HG03439 (cell line): ENCODE results near the gene AP5Z1.

Source experiments
- ATAC-seq: cut with Tn5 transposase; IDR thresholded peaks from one replicate; pipeline ENCODE4 v1.9.1; 2021; ENCODE audit warnings: mild to moderate bottlenecking, moderate library complexity; ENCODE audit not compliant: unreplicated experiment

The AP5Z1 gene

DNA sequence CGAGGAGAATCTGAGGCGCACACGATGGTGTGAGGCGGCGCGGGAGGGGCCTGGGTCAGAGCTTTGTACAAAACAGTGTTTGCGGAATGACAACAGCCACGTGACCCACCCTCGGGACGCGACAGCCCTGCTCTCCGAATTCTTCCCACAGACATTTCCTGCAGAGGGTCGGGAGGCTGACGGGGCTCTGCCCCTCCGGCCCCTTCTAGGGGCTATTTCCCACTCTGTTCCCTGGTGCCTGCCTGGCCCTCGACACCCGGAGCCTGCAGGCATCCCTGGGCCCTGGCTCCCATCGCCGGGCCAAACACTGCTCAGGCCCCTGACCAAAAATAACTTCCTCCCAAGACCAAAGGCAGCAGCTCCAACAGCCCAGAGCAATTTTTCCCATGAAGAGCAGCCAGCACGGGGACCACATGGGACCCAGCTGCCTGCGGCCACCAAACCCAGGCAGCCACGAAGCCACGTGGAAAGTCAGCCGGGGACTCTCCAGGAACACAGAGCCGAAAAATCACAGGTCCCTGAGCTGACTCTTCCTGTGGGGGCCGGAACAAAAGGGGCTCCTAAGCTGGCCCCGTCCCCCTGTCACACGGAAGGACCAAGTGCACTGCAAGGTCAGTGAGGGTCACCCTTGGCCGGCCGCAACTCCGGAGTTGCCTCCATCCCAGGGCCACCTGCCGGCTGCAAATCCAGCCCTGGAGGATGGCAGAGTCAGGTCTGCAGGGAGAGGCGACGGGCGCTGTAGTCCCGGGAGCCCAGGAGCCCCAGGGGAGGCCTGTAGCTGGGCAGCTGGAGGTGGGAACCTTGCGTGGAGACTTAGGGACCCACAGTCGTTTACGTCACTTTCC, 44.4 kb downstream of the AP5Z1 start:
- ATAC-seq: no peak

DNA sequence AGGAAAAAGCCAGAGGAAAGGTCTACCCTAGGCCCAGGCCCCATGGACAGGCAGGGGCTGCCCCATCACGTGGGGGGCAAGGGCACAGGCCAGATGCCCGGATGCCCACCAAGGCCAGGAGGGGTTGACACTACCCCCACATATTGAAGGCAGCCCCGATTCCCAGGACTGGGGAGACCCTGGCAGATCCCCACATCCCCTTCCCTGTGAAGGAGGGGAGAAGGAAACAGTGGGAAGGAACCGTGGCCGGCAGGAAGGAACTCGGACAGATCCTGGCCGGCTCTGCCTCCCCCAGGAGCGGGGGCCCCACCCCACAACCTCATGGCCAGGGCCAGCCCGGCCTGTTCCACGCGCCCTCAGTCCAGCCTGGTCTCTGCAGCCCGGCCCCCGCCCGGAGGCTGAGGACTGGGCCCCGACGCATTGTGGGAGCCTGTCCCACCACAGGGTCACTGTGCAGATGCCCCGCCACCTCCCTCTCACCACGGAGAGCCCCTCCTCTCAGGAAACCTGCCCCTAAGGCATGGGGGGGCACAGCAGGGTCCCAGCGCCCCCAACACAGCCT, 45.1 kb downstream of the AP5Z1 start:
- no peak for ATAC-seq

DNA sequence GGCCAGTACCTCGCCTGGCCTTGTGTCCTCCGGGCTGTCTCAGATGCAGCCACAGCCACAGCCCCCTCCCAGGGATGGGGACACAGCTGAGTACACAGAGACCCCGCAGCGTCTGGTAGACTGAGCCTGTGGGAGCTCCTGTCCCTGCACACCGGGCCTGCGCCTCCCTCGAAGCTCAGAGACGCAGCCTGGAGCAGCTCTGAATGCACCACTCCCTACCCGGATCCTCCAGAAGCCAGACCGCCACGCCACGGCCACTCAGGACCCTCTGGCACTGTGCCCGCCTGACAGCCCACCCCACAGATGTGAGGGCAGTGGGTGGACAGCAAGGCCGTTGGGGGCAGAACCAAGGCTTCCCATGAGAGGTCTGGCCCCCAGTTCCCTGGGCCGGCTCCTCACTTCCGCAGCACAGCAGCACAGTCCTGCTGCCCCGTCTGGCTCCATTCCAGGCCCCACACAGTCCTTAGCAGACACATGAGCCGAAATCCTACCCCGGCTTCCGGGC, 45.6 kb downstream of the AP5Z1 start:
- ATAC-seq: no peak

DNA sequence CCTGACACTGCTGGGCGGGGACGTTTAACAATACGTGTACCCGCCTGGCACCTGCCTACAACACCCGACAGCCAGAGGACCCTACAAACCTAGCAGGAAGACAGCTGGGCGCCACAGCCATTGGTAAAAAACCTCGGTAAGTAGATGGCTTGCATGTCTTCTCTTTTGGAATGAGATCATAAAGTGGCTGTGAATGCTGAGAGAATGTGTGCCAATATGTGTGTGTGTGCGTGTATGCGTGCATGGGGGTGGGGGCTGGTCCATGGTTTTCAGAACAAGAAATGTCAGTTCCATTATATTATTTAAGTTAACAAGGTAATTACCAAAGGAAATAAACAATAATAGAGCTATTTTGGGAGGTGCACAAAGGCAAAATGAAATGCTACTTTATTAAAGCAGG, 47.3 kb downstream of the AP5Z1 start:
- ATAC-seq: no peak

DNA sequence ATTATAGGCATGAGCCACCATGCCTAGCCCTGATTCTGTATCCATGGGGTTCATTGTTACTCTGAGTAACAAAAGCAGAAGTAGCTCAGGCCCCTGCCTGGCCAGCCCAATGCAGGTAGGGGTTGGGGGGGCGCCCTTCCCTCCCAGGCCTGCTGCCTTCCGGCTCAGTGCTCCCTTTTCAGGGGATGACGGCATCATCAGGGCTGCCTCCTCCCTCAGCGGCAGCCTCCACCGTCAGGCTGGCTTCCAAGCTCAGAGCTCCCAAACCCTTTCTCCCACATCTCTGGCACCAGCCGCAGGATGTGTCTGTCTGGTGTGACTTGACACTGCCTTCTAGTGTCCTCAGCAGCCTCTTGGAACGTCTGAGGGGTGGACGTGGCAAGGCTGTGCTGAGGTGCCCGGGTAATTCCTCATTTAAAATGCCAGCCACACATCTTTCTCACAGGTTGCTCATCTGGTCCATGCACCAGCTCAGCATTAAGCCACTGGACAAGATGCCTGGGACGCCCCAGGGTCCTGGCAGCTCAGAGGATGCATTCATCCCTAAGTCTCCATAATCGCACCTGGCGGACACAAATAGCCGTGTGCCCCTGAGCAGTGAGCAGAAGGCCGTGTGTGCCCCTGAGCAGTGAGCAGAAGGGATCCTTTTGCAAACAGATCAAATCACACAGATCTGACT, 48.2 kb downstream of the AP5Z1 start:
- no peak for ATAC-seq

DNA sequence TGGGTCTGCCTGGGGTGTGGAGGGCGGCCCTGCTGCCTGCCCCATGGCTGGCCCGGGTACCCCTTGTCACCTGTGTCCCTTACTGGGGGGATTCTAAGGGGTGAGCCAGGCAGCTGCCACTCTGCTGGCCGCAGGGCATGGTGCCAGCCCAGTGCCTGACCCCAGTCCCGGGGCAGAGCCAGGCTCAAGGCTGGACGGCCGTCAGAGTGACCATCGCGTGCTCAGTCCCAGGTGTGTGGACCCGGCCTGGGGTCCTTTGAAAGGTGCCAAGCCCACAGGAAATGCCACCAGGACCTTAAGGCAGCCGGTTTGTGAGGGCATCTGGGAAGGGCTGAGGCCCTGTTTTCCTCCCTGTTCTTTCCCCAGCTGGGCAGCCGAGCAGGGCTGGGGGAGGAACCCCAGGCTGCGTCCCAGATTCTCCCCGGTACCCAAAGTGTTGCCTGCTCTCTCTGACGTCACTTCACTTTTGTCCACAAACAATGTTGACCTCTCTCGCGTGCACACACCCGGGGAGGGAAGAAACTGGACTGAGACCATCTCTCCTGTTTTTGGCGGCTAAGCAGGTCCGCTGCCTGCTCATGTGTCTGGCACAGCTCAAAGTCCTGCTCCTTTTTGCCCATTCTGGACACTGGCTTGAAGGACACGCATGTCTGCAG, 48.8 kb downstream of the AP5Z1 start:
- no peak for ATAC-seq

DNA sequence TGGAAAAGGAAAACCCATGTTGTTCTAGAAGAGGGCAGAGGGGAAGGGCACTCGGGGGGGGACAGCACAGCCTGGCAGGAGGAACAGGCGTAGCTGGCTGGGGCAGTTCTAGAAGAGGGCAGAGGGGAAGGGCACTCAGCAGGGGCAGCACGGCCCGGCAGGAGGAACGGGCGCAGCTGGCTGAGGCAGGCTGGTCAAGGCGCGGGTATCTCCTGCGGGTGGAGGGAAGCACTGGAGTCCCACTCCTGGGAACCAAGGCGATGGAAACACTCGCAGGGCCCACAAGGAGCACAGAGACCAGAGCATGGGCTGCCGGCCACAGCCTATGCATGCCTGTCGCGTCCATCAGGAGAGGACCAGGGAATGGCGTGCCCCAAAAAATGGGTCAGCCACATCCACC, 49.7 kb downstream of the AP5Z1 start:
- no peak for ATAC-seq

DNA sequence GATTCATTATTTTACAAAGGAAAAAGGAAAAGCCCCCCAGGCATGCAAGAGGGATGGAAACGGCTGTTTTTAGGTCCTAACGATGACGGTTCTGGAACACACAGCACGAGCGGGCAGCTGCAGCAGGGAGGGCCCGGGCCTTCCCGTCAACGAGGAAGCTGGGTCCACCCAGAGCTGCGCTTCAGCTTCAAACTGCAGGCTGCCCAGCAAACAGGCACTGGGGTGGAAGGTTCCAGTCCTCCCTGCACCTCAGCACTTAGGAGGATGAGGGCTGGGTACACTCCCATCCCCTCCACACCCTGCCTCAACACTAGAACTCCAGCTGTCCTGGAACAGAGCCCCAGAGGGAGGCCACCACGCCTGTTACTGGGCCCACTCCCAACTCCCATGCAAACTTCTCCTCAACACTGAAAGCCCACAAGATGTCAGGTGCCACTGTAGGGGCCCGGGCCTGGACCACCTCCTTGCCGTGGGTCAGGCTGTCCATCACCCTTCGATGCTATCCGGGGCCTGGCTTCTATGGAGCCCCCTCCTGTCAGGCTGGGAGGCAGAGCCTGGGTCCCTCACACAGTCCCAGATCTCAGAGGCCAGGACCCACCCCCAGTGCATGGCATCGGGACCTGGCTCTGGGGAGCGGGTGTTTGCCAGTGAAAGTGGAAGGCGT, 53.4 kb downstream of the AP5Z1 start:
- ATAC-seq: no peak

DNA sequence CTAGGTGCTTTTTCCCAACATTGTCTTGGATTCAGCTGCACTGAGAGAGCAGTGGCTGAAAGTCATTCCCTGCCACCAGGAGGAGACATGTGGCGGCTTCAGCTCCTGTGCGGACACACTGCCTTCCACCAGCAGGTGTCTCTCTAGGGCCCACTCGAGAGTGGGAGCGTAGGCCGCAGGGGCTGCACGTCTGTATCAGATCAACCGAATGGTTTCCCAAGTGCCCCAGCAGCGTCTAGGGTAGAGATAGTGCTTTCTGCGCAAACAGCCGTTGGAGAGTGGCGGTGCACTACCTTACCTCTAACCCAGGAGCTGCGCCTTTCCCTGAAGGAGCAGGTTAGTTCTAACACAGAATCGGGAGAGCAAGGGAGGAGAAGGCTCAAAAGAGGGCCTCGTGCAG, 54.8 kb downstream of the AP5Z1 start:
- no peak for ATAC-seq

DNA sequence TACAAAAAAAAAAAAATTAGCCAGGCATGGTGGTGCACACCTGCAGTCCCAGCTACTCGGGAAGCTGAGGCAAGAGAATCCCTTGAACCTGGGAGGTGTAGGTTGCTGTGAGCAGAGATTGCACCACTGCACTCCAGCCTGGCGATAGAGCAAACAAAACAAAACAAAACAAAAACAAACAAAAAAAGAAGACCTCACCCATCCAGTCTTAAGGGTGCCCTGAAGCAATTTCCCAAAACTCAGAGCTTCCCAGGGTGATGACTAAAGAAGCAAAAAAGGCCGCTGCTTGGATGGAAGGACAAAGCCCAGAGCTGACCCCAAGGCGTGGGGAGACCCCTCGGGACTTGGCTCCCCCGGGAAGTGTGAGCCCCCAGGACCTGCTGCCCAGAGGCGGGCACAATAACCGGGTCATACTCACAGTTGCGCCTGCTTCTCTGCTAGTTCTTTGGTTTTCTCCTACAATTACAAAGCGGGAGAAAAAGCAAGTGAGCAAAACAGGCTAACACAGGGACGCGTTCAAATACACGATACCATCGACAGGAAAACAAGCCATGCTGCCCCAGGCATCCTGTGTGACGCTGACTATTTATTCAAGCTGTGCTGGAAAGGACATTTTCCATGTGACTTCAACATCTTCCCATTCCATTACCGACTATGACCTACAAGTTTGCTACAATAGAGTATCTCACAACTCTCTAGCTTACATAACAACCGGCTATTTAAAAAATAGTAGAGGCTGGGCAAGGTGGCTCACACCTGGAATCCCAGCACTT, 56.5 kb downstream of the AP5Z1 start:
- no peak for ATAC-seq

DNA sequence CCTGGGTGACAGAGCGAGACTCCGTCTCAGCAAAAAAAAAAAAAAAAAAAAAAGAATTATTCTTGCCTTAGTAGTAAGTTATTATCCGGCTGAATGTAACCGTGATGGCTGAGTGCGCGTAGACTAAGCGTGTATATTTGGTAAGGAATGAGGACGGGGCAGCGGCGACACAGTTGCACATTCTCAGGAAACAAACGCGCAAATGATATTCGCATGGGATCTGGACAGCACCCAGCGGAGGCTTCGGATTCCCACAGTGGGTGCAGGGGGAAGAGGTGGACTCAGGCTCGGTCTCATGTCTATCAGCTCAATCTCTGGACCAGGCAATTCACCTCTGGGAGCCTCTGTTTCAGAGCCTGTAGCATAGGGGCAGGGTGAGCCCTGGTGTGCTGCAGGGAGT, 57.3 kb downstream of the AP5Z1 start:
- no peak for ATAC-seq

DNA sequence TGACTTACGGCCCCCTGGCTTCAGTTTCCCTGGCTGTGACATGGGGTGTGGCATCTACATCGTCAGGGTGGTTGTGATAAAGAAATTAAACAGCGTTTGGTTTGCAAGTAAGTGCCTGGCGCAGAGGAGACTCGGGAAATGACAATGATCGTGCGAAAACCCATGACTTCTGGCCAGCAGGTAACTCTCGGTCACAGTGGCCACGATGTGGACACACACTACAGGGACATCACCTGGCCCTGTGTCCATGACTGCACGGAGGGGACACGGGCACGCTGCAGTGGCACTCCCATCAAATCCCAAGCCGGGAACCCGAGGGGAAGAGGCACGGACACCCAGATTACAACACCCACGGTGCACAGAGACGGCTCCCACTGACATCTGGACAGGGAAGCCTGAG, 57.8 kb downstream of the AP5Z1 start:
- ATAC-seq: no peak

DNA sequence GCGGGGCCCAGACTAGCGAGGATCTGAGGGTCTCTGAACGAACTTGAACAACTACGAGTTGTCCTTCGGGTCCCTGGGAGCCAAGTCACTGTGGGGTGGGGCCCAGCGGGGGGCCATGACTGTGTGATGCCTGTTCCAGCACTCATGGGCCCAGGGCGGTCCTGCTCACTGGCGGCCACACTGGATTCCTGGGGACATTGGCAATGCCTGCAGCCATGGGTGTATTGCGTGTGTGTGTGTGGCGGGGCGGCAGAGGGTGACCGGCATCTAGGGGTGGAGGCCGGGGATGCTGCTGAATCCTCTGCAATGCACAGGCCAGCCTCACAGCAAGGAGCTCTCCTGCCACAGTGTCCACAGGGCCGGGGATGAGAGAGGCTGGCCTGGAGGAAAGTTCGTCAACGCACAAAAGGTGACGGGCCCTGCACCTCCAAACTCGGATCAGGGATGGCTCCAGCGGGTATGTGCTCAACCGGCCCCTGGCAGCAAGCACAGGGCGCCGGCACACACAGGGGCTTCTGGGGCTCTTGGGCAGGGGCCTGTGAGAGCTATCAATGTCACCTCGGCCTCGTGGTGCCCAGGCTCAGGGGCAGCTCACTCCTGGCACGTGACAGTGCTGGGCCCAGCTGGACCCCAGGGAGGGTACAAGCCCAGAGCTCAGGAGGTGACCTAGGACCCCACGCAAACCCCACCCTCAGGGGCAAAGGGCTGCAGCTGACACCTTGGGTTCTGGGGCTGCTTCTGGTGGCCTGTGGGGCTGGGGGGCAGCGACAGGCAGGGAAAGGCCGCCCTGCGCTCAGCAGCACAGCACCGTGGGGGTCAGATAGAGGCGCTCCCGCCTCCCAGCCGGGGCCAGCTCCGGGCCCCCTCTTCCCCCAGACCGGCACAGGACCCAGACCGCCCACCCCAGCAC, 58.5 kb downstream of the AP5Z1 start:
- ATAC-seq: no peak

DNA sequence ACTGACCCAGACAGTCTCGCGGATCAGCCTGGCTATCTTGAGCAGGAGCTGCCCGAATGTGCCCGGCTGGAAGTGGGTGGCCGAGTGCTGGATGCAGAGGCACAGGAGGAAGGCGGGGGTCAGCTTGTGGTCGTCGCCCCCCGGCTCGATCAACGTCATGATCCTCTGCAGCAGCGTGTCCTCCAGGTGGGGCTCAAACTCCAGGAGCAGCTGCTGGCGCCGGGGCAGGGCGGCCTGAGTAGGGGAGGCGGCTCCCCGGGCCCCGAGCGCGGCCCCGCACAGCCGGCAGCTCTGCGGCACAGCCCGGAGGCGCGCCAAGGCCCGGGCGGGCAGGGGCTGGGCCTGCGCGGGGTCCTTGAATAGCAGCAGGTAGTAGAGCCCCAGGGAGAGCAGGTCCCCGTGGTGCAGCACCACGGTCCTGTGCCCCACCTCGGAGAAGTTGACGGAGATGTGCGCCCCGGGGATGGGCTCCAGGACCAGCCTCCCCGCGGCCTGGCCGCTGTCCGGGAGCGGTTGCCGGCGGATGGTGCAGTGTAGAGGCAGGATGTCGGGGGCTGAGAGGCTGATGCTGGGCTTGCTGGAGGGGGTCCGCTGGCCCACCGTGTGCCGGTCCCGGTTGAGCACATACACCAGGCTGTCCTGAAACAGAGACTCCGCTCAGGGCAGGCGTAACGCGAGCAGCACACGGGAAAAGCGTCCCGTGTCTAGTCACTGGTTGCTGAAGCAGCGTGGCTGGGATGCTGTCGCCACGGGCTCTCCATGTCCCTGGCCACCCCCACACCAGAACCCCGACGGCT, 59.4 kb downstream of the AP5Z1 start:
- no peak for ATAC-seq

DNA sequence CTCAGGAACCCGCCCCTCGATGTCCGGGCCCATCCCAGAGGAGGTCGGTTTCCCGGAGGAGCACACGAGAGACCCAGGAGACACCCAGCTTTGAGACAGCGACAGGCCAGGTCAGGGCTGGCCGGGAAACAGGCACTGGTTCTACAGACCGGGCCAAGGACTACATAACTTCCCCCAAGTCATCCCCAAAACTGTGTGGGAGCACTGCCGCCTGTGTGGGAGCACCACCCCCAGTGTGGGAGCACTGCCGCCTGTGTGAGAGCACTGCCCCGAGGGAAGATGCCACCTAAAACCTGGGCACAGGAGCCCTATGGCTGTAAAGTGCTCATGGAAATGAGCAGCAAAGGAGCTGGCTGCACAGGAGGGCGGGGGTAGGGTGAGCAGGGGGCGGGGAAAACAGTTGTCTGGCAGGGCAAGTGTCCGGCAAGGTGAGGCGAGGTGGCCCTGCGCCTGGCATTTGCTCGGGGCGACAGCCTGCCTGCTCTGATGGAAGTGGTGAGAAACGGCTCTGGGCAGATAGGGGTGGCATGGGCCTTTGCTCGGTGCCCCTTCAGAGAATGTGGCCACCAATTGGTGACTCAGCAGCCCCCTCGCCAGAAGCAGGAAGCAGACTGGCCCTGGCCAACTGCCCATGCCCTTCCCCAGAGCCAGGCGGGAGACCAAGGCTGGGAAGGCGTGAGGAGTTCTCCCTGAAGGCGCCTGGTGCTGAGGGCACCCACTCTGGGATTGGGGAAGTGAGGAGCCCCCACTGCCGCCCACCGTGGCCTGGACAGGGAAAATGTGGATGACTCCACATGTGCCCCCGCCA, 60.2 kb downstream of the AP5Z1 start:
- ATAC-seq: no peak

DNA sequence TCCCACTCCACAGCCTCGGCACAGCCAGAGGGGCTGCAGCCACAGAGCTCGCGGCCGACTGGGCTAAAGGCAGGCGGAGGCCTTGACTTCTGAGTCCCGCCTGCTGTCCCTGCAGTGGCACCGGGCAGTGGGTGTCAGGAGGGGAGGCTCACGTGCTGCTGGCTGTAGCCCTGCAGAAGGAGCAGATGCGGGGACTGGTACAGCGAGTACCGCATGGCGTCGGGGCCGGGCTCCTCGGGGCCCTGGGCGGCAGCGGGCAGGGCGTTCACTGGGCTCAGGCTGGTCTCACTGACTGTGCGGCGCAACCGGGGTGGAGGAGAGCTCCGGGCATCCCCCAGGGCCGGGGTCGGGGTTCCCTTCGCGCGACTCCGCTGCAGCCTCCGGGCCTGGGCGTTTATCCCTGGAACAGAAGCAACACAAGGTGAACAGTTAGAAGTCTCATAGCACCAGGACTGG, 60.8 kb downstream of the AP5Z1 start:
- no peak for ATAC-seq

DNA sequence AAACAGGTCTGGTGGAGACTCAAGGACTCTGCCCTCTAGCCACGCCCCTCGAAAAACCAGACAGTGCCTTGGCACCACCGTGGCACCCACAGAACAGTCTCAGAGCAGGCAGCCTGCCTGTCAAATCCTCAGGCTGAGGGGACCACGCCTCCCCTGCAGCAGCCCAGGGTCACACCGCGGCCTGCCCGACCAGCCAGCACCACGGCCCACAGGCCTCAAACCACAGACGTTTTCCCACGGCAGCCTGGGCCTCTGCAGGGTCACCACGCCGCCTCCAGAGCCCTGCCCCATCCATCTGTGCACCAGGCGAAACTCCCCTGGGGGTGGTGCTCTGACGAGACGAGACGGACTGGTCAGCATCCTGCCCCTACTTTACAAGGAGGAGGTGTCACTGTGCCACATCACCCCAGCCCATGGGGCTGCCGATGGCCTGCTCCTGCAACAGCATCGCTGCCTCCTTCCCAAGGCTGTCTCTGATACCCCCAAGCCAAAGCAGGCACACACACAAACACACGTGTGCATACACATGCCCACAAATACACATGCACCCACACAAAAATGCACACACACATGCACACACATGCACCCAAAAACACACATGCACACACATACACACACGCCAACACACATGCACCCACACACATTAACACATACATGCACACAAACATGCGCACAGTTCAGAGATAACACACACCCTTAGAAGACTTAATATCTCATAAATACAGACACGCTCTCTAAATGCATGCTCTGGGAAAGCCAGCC, 61.8 kb downstream of the AP5Z1 start:
- ATAC-seq: no peak
